Body of pancreas (tissue), 4 donors: Measurements from ENCODE around the gene RDH14. TPM values are rescaled to one million over a fixed set of nuclear protein-coding genes. Genes with fewer than 3 reads are reported as not detected.
A peak's percentile ranks its signal among the peaks of the same experiment; 100 is the strongest.

Experiments
- ATAC-seq: fragments of 150-250 bp; one replicate; pipeline ENCODE4 v1.9.1; 2016
- DNase-seq, 4 donors: peaks; one replicate each; pipeline ENCODE4 v3.0.0-alpha.2; 2019
- H3K27ac ChIP-seq, 4 donors: fragments of 200-600 bp; sonication (generic); 1 replicate in 3 of 4; 2 replicates in 1 of 4; pipeline versions ENCODE4 v1.5.1 to v1.6.1; 2016 to 2019; ENCODE audit warnings: mild to moderate bottlenecking in 1 of 4, mixed read lengths in 1 of 4, moderate library complexity in 1 of 4
- H3K27me3 ChIP-seq, 2 donors: fragments of 200-600 bp; sonication (generic); one replicate each; pipeline ENCODE4 v1.6.0; 2016; ENCODE audit warnings: mild to moderate bottlenecking in 1 of 2
- H3K36me3 ChIP-seq, 2 donors: fragments of 200-600 bp; sonication (generic); replicated peaks in 1 of 2; 2 replicates each; pipeline ENCODE4 v1.5.1; 2016; ENCODE audit warnings: low read depth in 2 of 2; ENCODE audit not compliant: insufficient read depth in 1 of 2
- H3K4me1 ChIP-seq: fragments of 200-600 bp; sonication (generic); one replicate; pipeline ENCODE4 v1.6.0; 2016
- H3K4me3 ChIP-seq, 2 donors: fragments of 200-600 bp; sonication (generic); 1 replicate in 1 of 2; 2 replicates in 1 of 2; pipeline ENCODE4 v1.5.1; 2016 to 2019
- H3K9me3 ChIP-seq, 3 donors: fragments of 200-600 bp; sonication (generic); 1 replicate in 2 of 3; 2 replicates in 1 of 3; pipeline ENCODE4 v1.5.1; 2016
- CTCF ChIP-seq, 7 experiments: fragments of 450-650 bp in 4 of 7; fragments of 200-600 bp in 3 of 7; sonication (generic) in 3 of 7; IDR thresholded peaks; one replicate each; pipeline ENCODE4 v1.5.1; 2016 to 2019; ENCODE audit warnings: antibody characterized with exemption in 7 of 7
- POLR2A ChIP-seq, 3 donors: fragments of 450-650 bp; IDR thresholded peaks; one replicate each; pipeline ENCODE4 v1.6.1; 2016; ENCODE audit warnings: antibody characterized with exemption in 3 of 3, mild to moderate bottlenecking in 2 of 3
- WGBS, 2 donors: methylation state at CpG; one replicate each; pipeline ENCODE4 v1.1.5; 2017; 5-methylcytosine and 5-hydroxymethylcytosine counted together
- intact Hi-C: fragments of 100-400 bp; cut with DNase I; formaldehyde crosslinking; loops from one replicate; pipeline ENCODE4 v1.15.1; 2023
- total RNA-seq, 2 donors: library from RNA; depleted of rRNA; stranded (reverse); fragments of >200 nt; gene quantifications; one replicate each; pipeline ENCODE4 v1.1.0, GENCODE V29; 2016

Gene RDH14
- total RNA-seq, 2 donors from 2014 or later = 11.9 to 18.4 TPM

DNA sequence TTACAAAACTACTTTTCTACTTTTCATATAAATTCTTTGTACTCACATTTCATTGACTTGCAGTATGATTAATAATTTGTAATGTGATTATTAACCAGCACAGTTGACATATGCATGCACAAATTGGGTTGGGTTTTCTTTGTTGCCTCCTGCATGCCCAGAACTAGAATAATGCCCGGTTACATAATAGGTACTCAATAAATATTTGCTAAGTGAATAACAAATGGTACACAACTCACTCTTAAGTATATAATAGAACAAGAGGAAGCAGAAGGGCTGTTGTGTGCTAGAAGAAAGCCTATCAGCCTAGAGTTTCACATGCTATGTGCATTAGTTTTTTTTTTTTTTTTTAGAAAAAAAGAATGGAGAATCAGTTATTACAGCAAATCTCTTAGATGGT, 9.3 kb downstream of the RDH14 start:
- Histone ChIP-seq H3K27ac (no peak overlapping the region), H3K4me3 (no peak overlapping the region), H3K36me3 (peaks cover 0 to 3% of the 10 kb centered on the region in 2 donors), H3K9me3 (no peaks in the 10 kb centered on the region), H3K27me3 (no peaks in the 10 kb centered on the region), H3K4me1 (peaks cover 40% of the 10 kb centered on the region)
- DNase-seq (no peak), ATAC-seq (peak; percentile 56)
- WGBS, 2 donors = 18 to 19% methylated on average over 1 of the region's 1 CpG
- no peak for TF ChIP-seq POLR2A (IDR thresholded peaks at IDR 0.05)
- TF ChIP-seq CTCF (IDR thresholded peaks at IDR 0.05) = no peak
- intact Hi-C loops = no loop called here

DNA sequence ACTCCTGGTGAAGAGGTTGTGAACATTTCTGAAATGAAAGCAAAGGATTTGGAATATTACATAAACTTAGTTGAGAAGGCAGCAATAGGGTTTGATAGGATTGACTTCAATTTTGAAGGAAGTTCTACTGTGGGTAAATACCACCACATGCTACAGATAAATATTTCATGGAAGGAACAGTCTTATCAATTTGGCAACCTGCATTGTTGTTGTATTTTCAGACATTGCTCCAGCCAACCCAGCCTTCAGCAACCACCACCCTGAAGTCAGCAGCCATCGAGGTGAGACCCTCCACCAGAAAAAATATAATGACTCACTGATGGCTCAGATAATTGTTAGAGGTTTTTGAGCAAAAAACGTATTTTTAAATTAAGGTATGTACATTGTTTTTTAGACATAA, 10.0 kb downstream of the RDH14 start:
- ATAC-seq = peak; percentile 38
- H3K4me3 ChIP-seq = no peak overlapping the region
- H3K36me3 ChIP-seq = peaks cover 0 to 3% of the 10 kb centered on the region in 2 donors
- no peaks in the 10 kb centered on the region for H3K9me3 ChIP-seq
- DNase-seq = no peak
- no peak for TF ChIP-seq CTCF (IDR thresholded peaks at IDR 0.05)
- no peak for TF ChIP-seq POLR2A (IDR thresholded peaks at IDR 0.05)
- no peak overlapping the region for H3K27ac ChIP-seq
- intact Hi-C loops = no loop called here
- H3K4me1 ChIP-seq = peaks cover 40% of the 10 kb centered on the region
- WGBS, 2 donors = 31 to 52% methylated on average over 2 of the region's 2 CpGs
- no peaks in the 10 kb centered on the region for H3K27me3 ChIP-seq

GRCh38 chr2:18549083-18549482, 11.4 kb downstream of the RDH14 start:
- DNase-seq (no peak), ATAC-seq (no peak)
- TF ChIP-seq POLR2A (IDR thresholded peaks at IDR 0.05) (no peak), CTCF (IDR thresholded peaks at IDR 0.05) (no peak)
- Histone ChIP-seq H3K4me1 (peaks cover 40% of the 10 kb centered on the region), H3K27ac (no peak overlapping the region), H3K36me3 (no peaks in the 10 kb centered on the region), H3K9me3 (no peaks in the 10 kb centered on the region), H3K4me3 (no peak overlapping the region), H3K27me3 (no peaks in the 10 kb centered on the region)
- intact Hi-C loops = no loop called here
- WGBS, 2 donors = 87 to 96% methylated on average over 2 of the region's 2 CpGs

DNA sequence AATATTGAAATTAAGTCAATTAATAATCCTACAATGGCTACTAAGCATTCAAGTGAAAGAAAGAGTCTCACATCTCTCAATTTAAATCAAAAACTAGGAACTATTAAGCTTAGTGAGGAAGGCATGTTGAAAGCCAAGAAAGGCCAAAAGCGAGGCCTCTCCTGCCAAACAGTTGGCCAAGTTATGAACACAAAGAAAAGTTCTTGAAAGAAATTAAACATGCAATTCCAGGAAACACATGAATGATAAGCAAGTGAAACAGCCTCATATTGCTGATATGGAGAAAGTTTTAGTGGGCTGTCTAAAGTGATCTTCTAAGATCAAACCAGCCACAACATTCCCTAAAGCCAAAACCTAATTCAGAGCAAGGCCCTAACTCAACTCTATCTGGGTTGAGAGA, 11.8 kb downstream of the RDH14 start:
- H3K27me3 ChIP-seq = no peaks in the 10 kb centered on the region
- H3K9me3 ChIP-seq = no peaks in the 10 kb centered on the region
- peaks cover 40% of the 10 kb centered on the region for H3K4me1 ChIP-seq
- TF ChIP-seq POLR2A (IDR thresholded peaks at IDR 0.05) (no peak), CTCF (IDR thresholded peaks at IDR 0.05) (no peak)
- no peak for DNase-seq
- no peak overlapping the region for H3K4me3 ChIP-seq
- no peaks in the 10 kb centered on the region for H3K36me3 ChIP-seq
- ATAC-seq = no peak
- 66 to 83% methylated on average over 1 of the region's 1 CpG for WGBS, 2 donors
- intact Hi-C loops = no loop called here
- H3K27ac ChIP-seq = no peak overlapping the region

- ATAC-seq = no peak
- DNase-seq = no peak
- TF ChIP-seq POLR2A (IDR thresholded peaks at IDR 0.05) = no peak
- no peak for TF ChIP-seq CTCF (IDR thresholded peaks at IDR 0.05)
- intact Hi-C loops = no loop called here
- no peak overlapping the region for H3K4me3 ChIP-seq
- peaks cover 23% of the 10 kb centered on the region for H3K4me1 ChIP-seq
- no peaks in the 10 kb centered on the region for H3K27me3 ChIP-seq
- no peaks in the 10 kb centered on the region for H3K9me3 ChIP-seq
- no peaks in the 10 kb centered on the region for H3K36me3 ChIP-seq
- 84 to 89% methylated on average over 2 of the region's 2 CpGs for WGBS, 2 donors
- no peak overlapping the region for H3K27ac ChIP-seq
Observed at GRCh38 chr2:18546567-18546966, 13.9 kb downstream of the RDH14 start.
